Lung (tissue), 12 donors: Measurements from ENCODE around the gene CRTC3. TPM values are rescaled to one million over a fixed set of nuclear protein-coding genes. Genes with fewer than 3 reads are reported as not detected.

Source experiments
- ATAC-seq: fragments of 200-7000 bp; cut with Tn5 transposase; one replicate; pipeline ENCODE4 v1.9.1; 2020; ENCODE audit warnings: moderate number of reproducible peaks; ENCODE audit not compliant: insufficient read depth, low FRiP score
- DNase-seq, 3 donors: peaks; one replicate each; pipeline ENCODE4 v3.0.0-alpha.2; 2013 to 2017
- H3K27ac ChIP-seq, 2 donors: one replicate each; pipeline ENCODE4 v1.5.1; 2013; ENCODE audit warnings: mild to moderate bottlenecking in 2 of 2, moderate library complexity in 2 of 2, control low read depth in 1 of 2, inconsistent platforms in 1 of 2, low read depth in 1 of 2, low read length in 1 of 2
- H3K27me3 ChIP-seq, 3 donors: one replicate each; pipeline ENCODE4 v1.5.1; 2013; ENCODE audit warnings: low read length in 2 of 3; ENCODE audit not compliant: control insufficient read depth in 3 of 3, insufficient read depth in 3 of 3
- H3K36me3 ChIP-seq, 4 donors: one replicate each; pipeline ENCODE4 v1.5.1; 2013; ENCODE audit warnings: low read length in 4 of 4, mild to moderate bottlenecking in 1 of 4, moderate library complexity in 1 of 4; ENCODE audit not compliant: control insufficient read depth in 4 of 4, insufficient read depth in 4 of 4
- H3K4me1 ChIP-seq, 5 donors: one replicate each; pipeline ENCODE4 v1.5.1; 2013; ENCODE audit warnings: low read length in 5 of 5, mild to moderate bottlenecking in 2 of 5, moderate library complexity in 1 of 5; ENCODE audit not compliant: control insufficient read depth in 5 of 5, insufficient read depth in 5 of 5
- H3K4me3 ChIP-seq: one replicate; pipeline ENCODE4 v1.5.1; 2013; ENCODE audit warnings: mild to moderate bottlenecking, control low read depth, moderate library complexity
- H3K9ac ChIP-seq, 2 donors: one replicate each; pipeline ENCODE4 v1.5.1; 2013; ENCODE audit warnings: low read length in 2 of 2, control low read depth in 1 of 2; ENCODE audit not compliant: insufficient read depth in 1 of 2
- H3K9me3 ChIP-seq, 4 donors: one replicate each; pipeline ENCODE4 v1.5.1; 2013; ENCODE audit warnings: low read length in 3 of 4, mild to moderate bottlenecking in 1 of 4, moderate library complexity in 1 of 4; ENCODE audit not compliant: control insufficient read depth in 4 of 4, insufficient read depth in 3 of 4
- WGBS, 2 donors: extraction: QIAGEN DNeasy Blood & Tissue Kit; methylation state at CpG; one replicate each; pipeline ENCODE4 v1.1.7; 2013; 5-methylcytosine and 5-hydroxymethylcytosine counted together
- polyA plus RNA-seq, 2 donors: library from polyadenylated mRNA; stranded (reverse); fragments of 200-250 nt; gene quantifications; one replicate each; pipeline ENCODE4 v1.2.1, GENCODE V29; 2013
- total RNA-seq, 2 donors: library from RNA; depleted of rRNA in 1 of 2; stranded (reverse); fragments of >200 nt in 1 of 2; gene quantifications; one replicate each; pipeline ENCODE4 v1.2.1, GENCODE V29; 2014 to 2021
- TF ChIP-seq, protein P1 (sequence below): IDR thresholded peaks from 2 replicates; pipeline ENCODE4 v1.5.1; 2012; ENCODE audit warnings: mild to moderate bottlenecking; ENCODE audit errors: control extremely low read depth, extremely low read depth
- donor health status: control.
- donor health status: control.
- donor health status: Bipolar disorder and iron deficiency.
- donor health status: healthy.
- donor health status: DM: yes; HTN: yes; CAD: no.

CRTC3 gene
- total and polyA plus RNA-seq, 4 donors = 12.0 to 47.9 (median 28.2) TPM

DNA sequence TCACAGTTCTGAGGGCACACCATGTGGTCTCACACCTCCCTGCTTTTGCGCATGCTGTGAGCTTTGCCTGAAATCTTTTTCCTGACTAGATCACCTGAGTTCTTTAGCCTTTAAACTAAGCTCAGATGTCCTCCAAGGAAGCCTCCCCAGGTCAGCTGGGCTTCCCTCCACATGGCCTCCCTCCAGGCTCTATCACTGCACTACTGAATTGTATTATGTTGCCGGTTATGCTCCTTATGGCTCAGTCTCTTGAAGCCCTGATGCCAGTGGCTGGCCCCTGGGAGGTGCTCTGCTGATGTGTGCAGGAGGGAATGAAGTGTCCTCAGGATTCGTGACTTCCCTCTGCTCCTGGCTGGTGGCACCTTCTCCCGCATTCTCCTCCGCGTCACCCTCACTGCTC, 94.1 kb downstream of the CRTC3 start:
- Histone ChIP-seq H3K27ac (no peak overlapping the region), H3K9ac (no peak overlapping the region), H3K36me3 (peaks cover 5 to 38% (median 29%) of the 10 kb centered on the region in 4 donors), H3K27me3 (no peaks in the 10 kb centered on the region), H3K9me3 (no peaks in the 10 kb centered on the region), H3K4me3 (no peak overlapping the region), H3K4me1 (peaks cover 0 to 6% (median 0%) of the 10 kb centered on the region in 5 donors)
- no peak for ATAC-seq
- WGBS, 2 donors = 87 to 93% methylated on average over 6 of the region's 6 CpGs
- TF ChIP-seq, protein P1, sequence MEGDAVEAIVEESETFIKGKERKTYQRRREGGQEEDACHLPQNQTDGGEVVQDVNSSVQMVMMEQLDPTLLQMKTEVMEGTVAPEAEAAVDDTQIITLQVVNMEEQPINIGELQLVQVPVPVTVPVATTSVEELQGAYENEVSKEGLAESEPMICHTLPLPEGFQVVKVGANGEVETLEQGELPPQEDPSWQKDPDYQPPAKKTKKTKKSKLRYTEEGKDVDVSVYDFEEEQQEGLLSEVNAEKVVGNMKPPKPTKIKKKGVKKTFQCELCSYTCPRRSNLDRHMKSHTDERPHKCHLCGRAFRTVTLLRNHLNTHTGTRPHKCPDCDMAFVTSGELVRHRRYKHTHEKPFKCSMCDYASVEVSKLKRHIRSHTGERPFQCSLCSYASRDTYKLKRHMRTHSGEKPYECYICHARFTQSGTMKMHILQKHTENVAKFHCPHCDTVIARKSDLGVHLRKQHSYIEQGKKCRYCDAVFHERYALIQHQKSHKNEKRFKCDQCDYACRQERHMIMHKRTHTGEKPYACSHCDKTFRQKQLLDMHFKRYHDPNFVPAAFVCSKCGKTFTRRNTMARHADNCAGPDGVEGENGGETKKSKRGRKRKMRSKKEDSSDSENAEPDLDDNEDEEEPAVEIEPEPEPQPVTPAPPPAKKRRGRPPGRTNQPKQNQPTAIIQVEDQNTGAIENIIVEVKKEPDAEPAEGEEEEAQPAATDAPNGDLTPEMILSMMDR = no peak
- no peak for DNase-seq

- Histone ChIP-seq H3K4me1 (peaks cover 0 to 6% (median 0%) of the 10 kb centered on the region in 5 donors), H3K4me3 (no peak overlapping the region), H3K9me3 (no peaks in the 10 kb centered on the region), H3K36me3 (peaks cover 11 to 42% (median 31%) of the 10 kb centered on the region in 4 donors), H3K27me3 (no peaks in the 10 kb centered on the region), H3K9ac (no peak overlapping the region), H3K27ac (no peak overlapping the region)
- 82 to 87% methylated on average over 13 of the region's 13 CpGs for WGBS, 2 donors
- DNase-seq = no peak
- no peak for ATAC-seq
- TF ChIP-seq, protein P1 = no peak
Measured at GRCh38 chr15:90624278-90624981, 94.7 kb downstream of the CRTC3 start.

GRCh38 chr15:90625037-90625436, 95.3 kb downstream of the CRTC3 start:
- TF ChIP-seq, protein P1 = no peak
- ATAC-seq (no peak), DNase-seq (no peak)
- Histone ChIP-seq H3K4me3 (no peak overlapping the region), H3K4me1 (peaks cover 0 to 6% (median 0%) of the 10 kb centered on the region in 5 donors), H3K27ac (no peak overlapping the region), H3K36me3 (peaks cover 16 to 41% (median 29%) of the 10 kb centered on the region in 4 donors), H3K27me3 (no peaks in the 10 kb centered on the region), H3K9ac (no peak overlapping the region), H3K9me3 (no peaks in the 10 kb centered on the region)
- 86 to 96% methylated on average over 7 of the region's 7 CpGs for WGBS, 2 donors

DNA sequence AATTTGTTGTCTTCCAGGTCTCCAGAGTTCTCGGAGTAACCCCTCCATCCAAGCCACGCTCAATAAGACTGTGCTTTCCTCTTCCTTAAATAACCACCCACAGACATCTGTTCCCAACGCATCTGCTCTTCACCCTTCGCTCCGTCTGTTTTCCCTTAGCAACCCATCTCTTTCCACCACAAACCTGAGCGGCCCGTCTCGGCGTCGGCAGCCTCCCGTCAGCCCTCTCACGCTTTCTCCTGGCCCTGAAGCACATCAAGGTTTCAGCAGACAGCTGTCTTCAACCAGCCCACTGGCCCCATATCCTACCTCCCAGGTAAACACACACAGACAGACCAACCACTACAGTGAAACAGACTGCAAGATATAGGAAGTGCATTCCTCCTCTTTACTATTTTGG, 99.5 kb downstream of the CRTC3 start:
- Histone ChIP-seq H3K36me3 (peaks cover 33 to 38% (median 36%) of the 10 kb centered on the region in 4 donors), H3K4me1 (no peaks in the 10 kb centered on the region), H3K9me3 (no peaks in the 10 kb centered on the region), H3K27ac (no peak overlapping the region), H3K27me3 (no peaks in the 10 kb centered on the region), H3K4me3 (no peak overlapping the region), H3K9ac (no peak overlapping the region)
- 95 to 96% methylated on average over 12 of the region's 12 CpGs for WGBS, 2 donors
- DNase-seq (no peak), ATAC-seq (no peak)
- TF ChIP-seq, protein P1 = no peak
